Subcutaneous adipose tissue (tissue), 4 donors: ENCODE data around the gene SERINC3. TPM values are rescaled to one million over a fixed set of nuclear protein-coding genes. Genes with fewer than 3 reads are reported as not detected.

ENCODE experiments used
- CTCF ChIP-seq: fragments of 450-650 bp; IDR thresholded peaks from one replicate; pipeline ENCODE4 v1.5.1; 2016; ENCODE audit warnings: low read depth, mild to moderate bottlenecking, control low read depth, antibody characterized with exemption, moderate library complexity
- total RNA-seq, 4 donors: library from RNA; depleted of rRNA; stranded (reverse); fragments of >200 nt; gene quantifications; one replicate each; pipeline ENCODE4 v1.1.0, GENCODE V29; 2016

The SERINC3 gene
- total RNA-seq, 4 donors from 2014 or later = 137 to 178 (median 148) TPM

- TF ChIP-seq CTCF = no peak
Observed at GRCh38 chr20:44455126-44455525, 66.7 kb downstream of the SERINC3 start.

GRCh38 chr20:44454306-44454963 lies 67.4 kb downstream of the SERINC3 start:
- TF ChIP-seq CTCF = no peak

GRCh38 chr20:44450903-44451450 lies 70.9 kb downstream of the SERINC3 start:
- no peak for TF ChIP-seq CTCF

GRCh38 chr20:44450281-44450889 lies 71.5 kb downstream of the SERINC3 start:
- no peak for TF ChIP-seq CTCF

- no peak for TF ChIP-seq CTCF
Observed at GRCh38 chr20:44449864-44450263, 72.0 kb downstream of the SERINC3 start.

GRCh38 chr20:44448753-44449546 lies 72.9 kb downstream of the SERINC3 start:
- no peak for TF ChIP-seq CTCF
